ENCODE measurements around the gene MT1H. TPM values are rescaled to one million over a fixed set of nuclear protein-coding genes. Genes with fewer than 3 reads are reported as not detected.
"Not testable (repeated sequence)": the region's sequence is repeated elsewhere in the genome, so short reads cannot be mapped to it uniquely, and the experiment has no call there.

Gene MT1H
- total RNA-seq, 1 experiment from 2014 or later, result not detected

DNA sequence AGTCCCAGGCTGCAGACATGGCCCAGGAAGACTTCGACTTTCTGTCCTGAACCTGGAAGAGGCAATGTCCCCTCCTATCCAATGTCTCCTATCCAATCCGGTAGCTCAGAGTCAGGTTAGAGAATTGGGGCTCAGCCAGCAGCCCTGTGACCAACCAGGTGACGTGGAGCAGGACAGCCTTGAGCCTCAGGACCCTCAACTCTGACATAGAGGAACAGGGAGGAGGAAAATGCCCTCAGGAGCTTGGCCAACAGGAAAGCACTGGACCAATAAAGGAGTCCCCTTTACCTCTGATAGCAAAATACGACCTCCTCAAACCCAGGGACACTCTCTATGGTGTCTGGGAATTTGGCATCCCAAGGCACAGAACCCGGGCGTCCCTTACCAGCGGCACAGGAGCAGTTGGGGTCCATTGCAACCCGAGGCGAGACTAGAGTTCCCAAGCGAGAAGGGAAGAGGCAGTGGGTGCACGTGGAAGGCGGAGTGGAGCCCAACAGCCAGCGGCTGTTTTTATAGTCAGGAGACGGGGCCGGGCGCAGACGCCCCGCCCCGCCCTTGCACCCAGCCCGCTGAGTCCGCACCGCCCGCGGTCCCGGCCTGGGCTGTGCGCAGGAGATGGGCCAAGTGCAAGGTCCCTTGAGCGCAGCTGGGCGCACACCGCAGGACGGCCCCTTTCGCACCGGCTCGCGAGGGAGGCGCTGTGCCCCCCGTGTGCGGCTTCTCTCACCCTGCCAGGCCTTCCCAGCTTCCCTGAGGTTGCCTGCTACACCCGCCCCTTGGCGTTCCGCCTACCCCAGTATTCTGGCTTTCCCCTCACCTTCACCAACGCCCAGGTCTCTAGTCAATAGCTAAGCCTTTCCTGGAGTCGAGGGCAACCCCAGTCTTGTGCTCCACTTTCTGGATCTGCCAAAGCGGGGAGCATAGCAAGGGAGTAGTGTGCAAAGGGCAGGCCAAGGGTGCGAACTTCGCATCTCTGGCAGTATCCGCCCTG, 1.7 kb upstream of the MT1H start, which contains the start of gene MT1G:
Gene MT1G, minus strand, starts transcription at position 485 of the 991 bp plus-strand sequence. Its CDS starts 72 bp downstream, at position 413.
- DNase-seq, result no peak
- H3K9me3 ChIP-seq (replicated peaks), result no peaks in the 10 kb centered on the region
- H3K27me3 ChIP-seq, result peaks cover 37% of the 10 kb centered on the region
- H3K4me1 ChIP-seq, result no peaks in the 10 kb centered on the region
- H3K4me3 ChIP-seq, result no peak within 1 kb of the TSS
- no peaks in the 10 kb centered on the region for H3K36me3 ChIP-seq
- no peak within 1 kb of the TSS for H3K27ac ChIP-seq

DNA sequence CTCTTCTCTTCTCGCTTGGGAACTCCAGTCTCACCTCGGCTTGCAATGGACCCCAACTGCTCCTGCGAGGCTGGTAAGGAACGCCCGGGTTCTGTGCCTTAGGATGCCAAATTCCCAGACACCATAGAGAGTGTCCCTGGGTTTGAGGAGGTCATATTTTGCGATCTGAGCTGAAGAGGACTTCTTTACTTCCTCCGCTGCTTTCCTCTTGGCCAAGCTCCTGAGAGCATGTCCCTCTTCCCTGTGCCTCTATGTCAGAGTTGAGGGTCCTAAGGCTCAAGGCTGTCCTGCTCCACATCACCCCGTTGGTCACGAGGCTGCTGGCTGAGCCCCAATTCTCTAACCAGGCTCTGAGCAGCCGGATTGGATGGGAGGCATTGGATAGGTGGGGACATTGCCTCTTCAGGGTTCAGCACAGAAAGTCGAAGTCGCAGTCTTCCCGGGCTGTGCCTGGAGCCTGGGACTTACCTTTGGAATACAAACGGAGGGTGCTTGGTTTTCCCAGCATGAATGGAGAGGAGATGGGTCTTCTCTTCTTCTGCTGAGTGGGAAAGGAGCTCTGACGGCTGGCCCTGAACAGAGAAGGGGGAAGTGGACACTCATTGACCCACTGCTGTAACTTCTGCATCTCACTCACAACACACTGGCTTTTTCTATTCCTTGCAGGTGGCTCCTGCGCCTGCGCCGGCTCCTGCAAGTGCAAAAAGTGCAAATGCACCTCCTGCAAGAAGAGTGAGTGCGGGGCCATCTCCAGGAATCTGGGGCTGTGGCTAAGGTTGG, 416 bp downstream of the MT1H start:
- Histone ChIP-seq H3K27me3 (peaks cover 47% of the 10 kb centered on the region), H3K27ac (no peak overlapping the region), H3K9me3 (replicated peaks) (no peaks in the 10 kb centered on the region), H3K4me3 (no peak overlapping the region), H3K36me3 (no peaks in the 10 kb centered on the region), H3K4me1 (no peaks in the 10 kb centered on the region)
- DNase-seq, result no peak

DNA sequence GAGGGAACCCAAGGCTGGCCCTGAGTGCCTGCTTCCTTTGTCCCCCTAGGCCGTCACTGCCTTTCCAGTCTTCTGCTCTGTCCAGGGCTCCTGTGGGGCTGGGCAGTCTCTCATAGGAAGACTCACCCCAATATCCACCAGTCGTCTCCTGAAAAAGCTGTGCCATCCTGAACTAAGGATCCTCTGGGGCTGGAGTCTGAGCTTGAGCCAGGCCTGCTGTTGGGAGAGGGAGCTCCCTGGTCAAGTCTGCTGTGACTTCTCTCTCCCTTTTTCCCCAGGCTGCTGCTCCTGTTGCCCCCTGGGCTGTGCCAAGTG, 963 bp downstream of the MT1H start:
- no peak overlapping the region for H3K27ac ChIP-seq
- H3K9me3 ChIP-seq (replicated peaks), result no peaks in the 10 kb centered on the region
- no peaks in the 10 kb centered on the region for H3K36me3 ChIP-seq
- no peak overlapping the region for H3K4me3 ChIP-seq
- DNase-seq, result no peak
- H3K4me1 ChIP-seq, result no peaks in the 10 kb centered on the region
- peaks cover 50% of the 10 kb centered on the region for H3K27me3 ChIP-seq

DNA sequence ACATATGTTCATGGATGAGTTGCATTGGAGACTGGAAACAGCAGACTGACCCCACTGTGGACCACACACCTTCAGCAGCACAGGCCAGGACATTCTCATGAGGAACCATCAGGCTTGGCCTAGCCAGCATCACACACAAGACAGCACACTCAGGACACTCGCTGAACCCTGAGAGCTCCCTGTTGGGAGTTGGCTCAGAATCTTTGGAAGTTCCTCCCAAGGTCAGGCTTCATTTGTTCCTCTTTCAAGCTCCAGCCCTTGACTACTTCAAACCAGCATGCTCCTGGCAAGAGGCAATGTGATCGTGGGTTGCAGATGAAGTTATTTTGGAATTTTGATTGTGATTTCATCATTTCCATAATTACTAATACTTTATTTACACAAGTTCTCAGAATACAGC, 2.1 kb downstream of the MT1H start:
- not testable (repeated sequence) for H3K4me1 ChIP-seq; H3K4me3 ChIP-seq; H3K27ac ChIP-seq; H3K9me3 ChIP-seq (replicated peaks); DNase-seq; H3K36me3 ChIP-seq
- H3K27me3 ChIP-seq, result peaks cover 47% of the 10 kb centered on the region

DNA sequence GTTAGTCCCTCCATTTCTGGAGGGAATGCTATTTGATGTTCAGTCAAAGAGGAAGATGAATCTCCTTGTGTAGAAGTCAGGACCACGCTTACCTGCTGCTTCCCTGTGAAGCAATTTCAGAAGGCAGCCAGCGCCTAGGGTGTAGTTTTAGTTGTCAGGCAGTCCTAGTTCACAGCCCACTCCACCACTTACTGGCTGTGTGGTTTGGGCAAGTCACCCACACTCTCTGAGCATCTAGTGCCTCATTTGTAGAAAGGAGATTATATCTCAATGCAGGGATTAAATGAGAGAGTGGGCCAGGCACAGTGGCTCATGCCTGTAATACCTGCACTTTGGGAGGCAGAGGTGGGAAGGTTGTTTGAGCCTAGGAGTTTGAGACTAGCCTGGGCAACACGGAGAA, 2.6 kb downstream of the MT1H start:
- H3K4me1 ChIP-seq; H3K4me3 ChIP-seq; H3K9me3 ChIP-seq (replicated peaks); H3K36me3 ChIP-seq; DNase-seq; H3K27ac ChIP-seq: not testable (repeated sequence)
- H3K27me3 ChIP-seq, result peaks cover 42% of the 10 kb centered on the region

DNA sequence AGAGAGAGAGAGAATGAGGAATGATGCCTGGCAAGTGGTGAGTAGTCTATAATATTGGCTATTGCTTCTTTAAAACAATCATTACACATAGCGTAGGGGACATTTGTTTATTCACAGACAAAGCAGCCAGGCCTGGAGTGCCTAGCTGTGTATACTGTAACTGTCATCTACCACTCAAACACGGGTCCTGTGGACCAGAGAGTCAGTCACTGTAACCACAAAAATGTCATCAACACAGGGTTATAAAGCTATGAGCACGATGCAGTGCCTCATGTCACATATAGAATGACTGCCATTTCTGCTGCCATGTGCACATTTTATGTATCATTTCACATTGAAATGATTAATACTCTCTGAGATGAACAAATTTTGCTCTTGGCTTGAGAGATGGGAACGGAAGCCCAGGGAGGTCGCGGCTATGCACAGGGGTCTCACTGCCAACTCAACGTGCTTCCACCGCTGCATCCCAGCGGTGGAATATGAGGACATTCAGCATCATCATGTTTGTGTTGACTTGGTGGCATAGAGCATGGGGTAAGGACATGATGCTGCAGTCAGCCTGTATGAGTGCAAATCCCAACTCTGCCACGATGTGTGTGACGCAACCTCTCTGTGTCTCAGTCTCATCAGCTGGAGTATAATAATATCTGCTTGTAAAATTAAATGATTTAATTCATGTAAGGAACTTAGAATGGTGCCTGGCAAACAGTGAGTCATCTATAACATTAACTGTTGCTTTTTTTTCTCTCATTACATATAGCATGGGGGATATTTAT, 3.3 kb downstream of the MT1H start:
- H3K9me3 ChIP-seq (replicated peaks), result no peaks in the 10 kb centered on the region
- no peak overlapping the region for H3K4me3 ChIP-seq
- no peaks in the 10 kb centered on the region for H3K4me1 ChIP-seq
- DNase-seq, result no peak
- peaks cover 41% of the 10 kb centered on the region for H3K27me3 ChIP-seq
- no peaks in the 10 kb centered on the region for H3K36me3 ChIP-seq
- H3K27ac ChIP-seq, result no peak overlapping the region

DNA sequence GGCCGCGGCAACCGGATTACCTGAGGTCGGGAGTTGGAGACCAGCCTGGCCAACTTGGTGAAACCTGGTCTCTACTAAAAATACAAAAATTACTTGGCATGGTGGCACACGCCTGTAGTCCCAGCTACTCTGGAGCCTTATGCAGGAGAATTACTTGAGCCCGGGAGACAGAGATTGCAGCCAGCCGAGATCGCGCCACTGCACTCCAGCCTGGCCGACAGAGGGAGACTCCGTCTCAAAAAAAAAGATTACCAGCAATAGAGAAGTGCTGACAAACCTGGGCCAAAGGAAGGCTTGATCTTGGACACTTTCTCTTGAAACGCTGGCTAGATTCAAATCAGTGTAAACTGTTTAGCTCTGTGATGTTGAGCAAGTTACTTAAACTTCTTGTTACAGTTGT, 4.3 kb downstream of the MT1H start:
- peak in 1 of 2 experiments; percentile 24 for DNase-seq
- Histone ChIP-seq H3K4me1 (no peaks in the 10 kb centered on the region), H3K27me3 (peaks cover 33% of the 10 kb centered on the region), H3K27ac (no peak overlapping the region), H3K9me3 (replicated peaks) (no peaks in the 10 kb centered on the region), H3K36me3 (no peaks in the 10 kb centered on the region), H3K4me3 (no peak overlapping the region)

DNA sequence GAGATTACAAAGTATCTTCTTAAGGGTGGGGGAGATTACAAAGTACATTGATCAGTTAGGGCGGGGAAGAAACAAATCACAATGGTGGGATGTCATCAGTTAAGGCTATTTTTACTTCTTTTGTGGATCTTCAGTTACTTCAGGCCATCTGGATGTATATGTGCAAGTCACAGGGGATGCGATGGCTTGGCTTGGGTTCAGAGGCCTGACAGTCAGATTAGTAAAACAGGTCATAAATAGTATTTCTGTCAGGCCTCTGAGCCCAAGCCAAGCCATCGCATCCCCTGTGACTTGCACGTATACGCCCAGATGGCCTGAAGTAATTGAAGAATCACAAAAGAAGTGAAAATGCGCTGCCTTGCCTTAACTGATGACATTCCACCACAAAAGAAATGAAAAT, 5.0 kb downstream of the MT1H start:
- DNase-seq; H3K27ac ChIP-seq; H3K4me3 ChIP-seq; H3K9me3 ChIP-seq (replicated peaks); H3K4me1 ChIP-seq; H3K36me3 ChIP-seq: not testable (repeated sequence)
- H3K27me3 ChIP-seq, result peaks cover 30% of the 10 kb centered on the region

DNA sequence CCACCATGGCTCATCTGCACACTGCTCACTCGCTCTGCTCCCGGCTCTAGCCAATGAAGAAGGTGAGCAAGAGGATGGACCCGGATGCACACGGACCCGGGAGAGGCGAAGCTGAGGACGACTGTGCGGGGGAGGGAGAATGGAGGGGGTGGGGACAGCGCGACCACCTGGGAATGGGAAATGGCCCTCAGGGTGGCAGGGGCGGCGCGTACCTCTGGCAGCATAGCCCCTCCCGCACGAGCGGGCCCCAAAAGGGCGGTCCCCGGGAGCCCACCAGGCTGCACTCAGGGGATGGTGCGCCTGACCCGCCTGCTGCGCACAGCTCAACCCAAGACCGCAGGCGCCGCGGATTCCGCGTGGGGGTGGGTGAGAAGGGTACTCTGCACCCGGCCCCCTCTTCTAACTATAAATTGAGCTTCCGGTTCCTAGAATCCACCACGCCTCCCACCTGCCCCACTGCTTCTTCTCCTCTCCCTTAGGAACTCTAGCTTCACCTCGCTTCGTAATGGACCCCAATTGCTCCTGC, 6.1 kb downstream of the MT1H start:
- Histone ChIP-seq H3K4me1 (no peaks in the 10 kb centered on the region), H3K9me3 (replicated peaks) (no peaks in the 10 kb centered on the region), H3K36me3 (no peaks in the 10 kb centered on the region), H3K4me3 (no peak overlapping the region), H3K27ac (no peak overlapping the region), H3K27me3 (peaks cover 18% of the 10 kb centered on the region)
- DNase-seq, result no peak

DNA sequence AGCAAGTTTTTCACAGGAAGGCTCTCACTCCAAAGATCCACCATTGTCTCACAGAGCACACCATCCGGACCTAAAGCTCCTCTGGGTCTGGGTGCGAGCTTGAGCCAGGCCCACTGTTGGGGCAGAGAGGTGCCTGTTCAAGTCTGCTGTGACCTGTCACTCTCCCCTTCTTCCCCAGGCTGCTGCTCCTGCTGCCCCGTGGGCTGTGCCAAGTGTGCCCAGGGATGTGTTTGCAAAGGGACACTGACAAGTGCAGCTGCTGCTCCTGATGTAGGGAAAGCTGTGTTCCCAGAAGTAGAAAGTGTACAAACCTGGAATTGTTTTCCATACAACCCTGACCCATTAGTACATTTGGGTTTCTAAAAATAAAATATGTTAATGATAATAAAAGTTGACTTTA, 7.9 kb downstream of the MT1H start:
- Histone ChIP-seq H3K4me1 (no peaks in the 10 kb centered on the region), H3K4me3 (no peak overlapping the region), H3K27ac (no peak overlapping the region), H3K27me3 (peaks cover 16% of the 10 kb centered on the region), H3K9me3 (replicated peaks) (no peaks in the 10 kb centered on the region), H3K36me3 (no peaks in the 10 kb centered on the region)
- DNase-seq, result no peak

DNA sequence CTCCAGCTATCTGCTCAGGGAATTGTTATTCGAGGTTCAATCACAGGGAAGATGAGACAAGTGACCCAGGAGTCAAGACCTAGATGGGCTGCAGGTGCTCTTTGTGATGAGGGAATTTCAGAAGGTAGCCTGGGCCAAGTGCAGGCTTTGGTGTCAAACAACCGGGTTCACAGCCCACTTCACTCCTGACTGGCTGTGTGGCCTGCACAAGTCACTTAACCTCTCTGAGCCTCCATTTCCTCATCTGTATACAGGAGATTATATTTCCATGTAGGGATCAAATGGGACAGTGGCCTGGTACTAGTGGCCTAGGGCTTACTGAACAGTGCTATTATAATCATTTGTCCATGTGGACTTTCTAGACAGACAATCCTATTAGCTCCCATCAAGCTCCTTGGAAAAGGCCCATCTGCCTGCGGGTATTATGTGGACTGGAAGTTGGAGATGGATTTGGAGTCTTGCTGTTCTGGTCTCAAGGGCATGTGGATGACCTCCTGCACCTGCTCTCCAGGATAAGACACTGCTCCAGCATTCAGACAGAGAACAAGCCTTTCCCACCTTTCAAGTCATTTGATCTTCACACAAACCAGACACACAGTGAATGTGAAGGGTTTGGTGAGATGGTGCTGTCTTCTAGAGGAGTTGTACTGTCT, 9.6 kb downstream of the MT1H start:
- Histone ChIP-seq H3K36me3 (no peaks in the 10 kb centered on the region), H3K4me1 (peaks cover 8% of the 10 kb centered on the region), H3K9me3 (replicated peaks) (no peaks in the 10 kb centered on the region), H3K27ac (no peak overlapping the region), H3K27me3 (peaks cover 8% of the 10 kb centered on the region; the same call in 1 of the 2 replicates), H3K4me3 (no peak overlapping the region)
- no peak for DNase-seq

DNA sequence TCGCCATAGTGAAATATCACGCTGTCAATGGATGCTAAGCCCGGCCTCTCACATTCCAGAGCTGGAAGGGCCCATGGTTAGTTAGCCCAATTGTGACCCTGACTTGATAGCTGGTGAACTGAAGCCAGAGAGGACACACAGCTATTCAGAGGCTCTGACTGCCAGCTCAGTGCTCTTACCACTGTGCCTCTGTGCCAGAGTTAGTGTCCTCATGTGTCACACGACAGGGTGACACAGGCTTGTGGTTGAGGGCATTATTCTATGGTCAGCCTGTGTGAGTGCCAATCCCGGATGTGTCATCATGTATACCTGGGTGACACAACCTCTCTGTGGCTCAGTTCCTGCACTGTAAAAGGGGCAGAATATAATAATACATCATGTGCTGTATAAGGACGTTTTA, 10.2 kb downstream of the MT1H start:
- Histone ChIP-seq H3K27me3 (0 out of 2 replicates have a peak, but pooled peaks cover 5% of the 10 kb centered on the region), H3K4me3 (no peak overlapping the region), H3K27ac (no peak overlapping the region), H3K9me3 (replicated peaks) (no peaks in the 10 kb centered on the region), H3K36me3 (no peaks in the 10 kb centered on the region), H3K4me1 (peaks cover 8% of the 10 kb centered on the region)
- DNase-seq, result no peak

DNA sequence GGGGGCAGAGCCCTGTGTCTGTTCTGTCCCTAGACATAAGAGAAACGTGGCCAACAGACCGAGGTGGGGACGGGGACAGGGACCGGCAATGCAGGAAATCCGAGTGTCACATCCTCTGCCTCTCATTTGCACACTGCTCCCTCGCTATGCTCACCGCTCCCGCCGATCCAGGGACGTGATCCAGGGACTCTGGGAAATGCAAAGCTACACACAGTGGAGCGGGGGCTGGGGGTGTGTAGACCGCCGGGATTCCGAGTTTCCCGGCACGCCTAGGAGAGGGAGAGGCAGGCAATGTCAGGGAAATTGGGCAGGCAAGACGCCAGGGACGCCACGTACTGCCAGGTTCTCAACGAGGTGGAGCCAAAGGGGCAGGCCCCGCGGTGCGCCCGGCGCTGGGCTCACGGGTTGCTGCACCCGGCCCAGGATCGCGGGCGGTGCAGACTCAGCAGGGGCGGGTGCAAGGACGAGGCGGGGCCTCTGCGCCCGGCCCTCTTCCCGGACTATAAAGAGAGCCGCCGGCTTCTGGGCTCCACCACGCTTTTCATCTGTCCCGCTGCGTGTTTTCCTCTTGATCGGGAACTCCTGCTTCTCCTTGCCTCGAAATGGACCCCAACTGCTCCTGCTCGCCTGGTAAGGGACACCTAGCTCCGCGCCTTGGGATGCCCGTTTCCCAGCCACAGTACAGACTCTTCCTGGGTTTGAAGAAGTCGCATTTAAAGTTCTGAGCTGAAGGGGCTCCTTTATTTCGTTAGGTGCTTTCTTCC, 12.5 kb downstream of the MT1H start, which contains the start of gene MT1X:
Gene MT1X, plus strand, starts transcription at position 532 of the 764 bp plus-strand sequence. Its CDS starts 71 bp downstream, at position 603.
- DNase-seq, result peak; percentile 86 to 95
- Histone ChIP-seq H3K36me3 (no peaks in the 10 kb centered on the region), H3K27ac (peak within 1 kb of the TSS; percentile 35), H3K9me3 (replicated peaks) (no peaks in the 10 kb centered on the region), H3K4me1 (peaks cover 8% of the 10 kb centered on the region), H3K27me3 (no peaks in the 10 kb centered on the region), H3K4me3 (peak within 1 kb of the TSS; percentile 70)

Data from SJCRH30 (cell line).